B cell (primary cell): ENCODE results near the gene NGDN. TPM values are rescaled to one million over a fixed set of nuclear protein-coding genes. Genes with fewer than 3 reads are reported as not detected.

ENCODE experiments used
- ATAC-seq: fragments of 200-7000 bp; cut with Tn5 transposase; one replicate; pipeline ENCODE4 v1.10.0; 2021; ENCODE audit warnings: low read depth, mild to moderate bottlenecking, moderate number of reproducible peaks, moderate library complexity
- CTCF ChIA-PET: fragments of 350-600 bp; sonication (Branson Sonifier 250); formaldehyde crosslinking; loops from one replicate; lab custom pipeline; 2021; ENCODE audit warnings: antibody characterized with exemption, inconsistent platforms; lab: Charles Lee
- POLR2A ChIA-PET: fragments of 350-600 bp; sonication (Branson Sonifier 250); formaldehyde crosslinking; loops from one replicate; lab custom pipeline; 2021; ENCODE audit warnings: antibody characterized with exemption; lab: Charles Lee
- DNase-seq: peaks from one replicate; pipeline ENCODE4 v3.0.0; 2013
- H2AFZ ChIP-seq: 2 replicates; pipeline ENCODE4 v1.6.1; 2012; ENCODE audit warnings: mild to moderate bottlenecking, low read depth, low read length; ENCODE audit not compliant: insufficient read depth, poor library complexity, severe bottlenecking
- H3K27ac ChIP-seq, 2 donors: 1 replicate in 1 of 2; 2 replicates in 1 of 2; pipeline ENCODE4 v1.5.1; 2012 to 2013; ENCODE audit warnings: low read length in 2 of 2, mild to moderate bottlenecking in 2 of 2, moderate library complexity in 1 of 2
- H3K27me3 ChIP-seq, 4 experiments: fragments of 200-600 bp in 1 of 4; sonication (generic) in 1 of 4; replicated peaks in 1 of 4; 1 replicate in 2 of 4; 2 replicates in 2 of 4; pipeline versions ENCODE4 v1.6.1 to v1.7.0; 2013 to 2016; ENCODE audit warnings: low read length in 3 of 4, mild to moderate bottlenecking in 2 of 4, mixed read lengths in 1 of 4, moderate library complexity in 1 of 4; ENCODE audit not compliant: insufficient read depth in 4 of 4, control insufficient read depth in 3 of 4; ENCODE audit errors: control extremely low read depth in 1 of 4
- H3K36me3 ChIP-seq, 2 experiments: replicated peaks in 1 of 2; 1 replicate in 1 of 2; 2 replicates in 1 of 2; pipeline versions ENCODE4 v1.6.1 to v1.7.1; 2013; ENCODE audit warnings: low read length in 1 of 2; ENCODE audit not compliant: insufficient read depth in 2 of 2, control insufficient read depth in 1 of 2; ENCODE audit errors: control extremely low read depth in 1 of 2, extremely low read depth in 1 of 2
- H3K4me1 ChIP-seq, 2 donors: fragments of 200-600 bp in 1 of 2; sonication (generic) in 1 of 2; 1 replicate in 1 of 2; 2 replicates in 1 of 2; pipeline versions ENCODE4 v1.5.1 to v1.6.1; 2013 to 2017; ENCODE audit warnings: low read length in 2 of 2; ENCODE audit not compliant: control insufficient read depth in 2 of 2, insufficient read depth in 2 of 2
- H3K4me2 ChIP-seq: replicated peaks from 2 replicates; pipeline ENCODE3; 2012; ENCODE audit warnings: mild to moderate bottlenecking, low read depth, low read length; ENCODE audit not compliant: poor library complexity, severe bottlenecking
- H3K4me3 ChIP-seq, 5 experiments: fragments of 200-600 bp in 1 of 5; sonication (generic) in 1 of 5; 1 replicate in 3 of 5; 2 replicates in 2 of 5; pipeline versions ENCODE4 v1.5.1 to v1.7.0; 2011 to 2016; ENCODE audit warnings: low read length in 4 of 5, mild to moderate bottlenecking in 4 of 5, low read depth in 2 of 5, control low read depth in 1 of 5, moderate library complexity in 1 of 5; ENCODE audit not compliant: insufficient read depth in 1 of 5; ENCODE audit errors: control extremely low read depth in 1 of 5, extremely low read depth in 1 of 5
- H3K79me2 ChIP-seq: fragments of 200-600 bp; sonication (generic); one replicate; pipeline ENCODE4 v1.6.0; 2016; ENCODE audit warnings: low read length; ENCODE audit not compliant: control insufficient read depth, insufficient read depth
- H3K9ac ChIP-seq: fragments of 200-600 bp; sonication (generic); 2 replicates; pipeline ENCODE4 v1.6.1; 2017; ENCODE audit warnings: mild to moderate bottlenecking, low read length, moderate library complexity
- H3K9me3 ChIP-seq, 3 donors: one replicate each; pipeline versions ENCODE4 v1.6.1 to v1.7.1; 2013; ENCODE audit warnings: low read length in 2 of 3; ENCODE audit not compliant: control insufficient read depth in 2 of 3, insufficient read depth in 1 of 3; ENCODE audit errors: control extremely low read depth in 1 of 3
- H4K20me1 ChIP-seq: 2 replicates; pipeline ENCODE4 v1.6.0; 2012; ENCODE audit warnings: mild to moderate bottlenecking, low read length; ENCODE audit not compliant: insufficient read depth, control insufficient read depth, poor library complexity, severe bottlenecking
- H3K27ac Mint-ChIP-seq: one replicate; pipeline ENCODE4 v1.8.0; 2021; ENCODE audit warnings: mixed read lengths
- H3K27me3 Mint-ChIP-seq: one replicate; pipeline ENCODE4 v1.8.0; 2021; ENCODE audit warnings: mixed read lengths
- H3K4me1 Mint-ChIP-seq: one replicate; pipeline ENCODE4 v1.8.0; 2021; ENCODE audit warnings: mixed read lengths
- H3K4me3 Mint-ChIP-seq: one replicate; pipeline ENCODE4 v1.8.0; 2021; ENCODE audit warnings: mixed read lengths
- H3K9me3 Mint-ChIP-seq: one replicate; pipeline ENCODE4 v1.8.0; 2022; ENCODE audit warnings: mixed read lengths; ENCODE audit not compliant: insufficient read depth
- CTCF ChIP-seq: fragments of 200-600 bp; IDR thresholded peaks from one replicate; pipeline ENCODE4 v1.8.0; 2022; ENCODE audit warnings: antibody characterized with exemption, mild to moderate bottlenecking
- EZH2 ChIP-seq: IDR thresholded peaks from 2 replicates; pipeline ENCODE4 v1.6.1; 2012; ENCODE audit warnings: borderline replicate concordance, low read depth, mild to moderate bottlenecking, moderate library complexity, low read length; ENCODE audit not compliant: insufficient read depth, poor library complexity, severe bottlenecking
- WGBS: methylation state at CpG from one replicate; pipeline ENCODE4 v1.1.5; 2013; ENCODE audit warnings: missing lambda C conversion rate; ENCODE audit not compliant: insufficient coverage; 5-methylcytosine and 5-hydroxymethylcytosine counted together
- intact Hi-C: fragments of 100-400 bp; cut with micrococcal nuclease; formaldehyde crosslinking; loops from one replicate; pipeline ENCODE4 v1.10.0; 2022
- polyA plus RNA-seq: library from polyadenylated mRNA; depleted of rRNA; stranded (reverse); fragments of >200 nt; gene quantifications from 2 replicates; pipeline ENCODE4 v1.2.3, GENCODE V29; 2012
- total RNA-seq, 2 donors: library from RNA; stranded (reverse); fragments of 120-200 nt in 1 of 2; gene quantifications; 1 replicate in 1 of 2; 2 replicates in 1 of 2; pipeline versions ENCODE4 v1.2.3 to v1.2.4, GENCODE V29; 2013 to 2022

Gene NGDN
- total and polyA plus RNA-seq, 2 donors (not counting 1 experiment from before 2014, with no cell fraction given) = 66.7 to 81.8 TPM

- CTCF ChIA-PET = no interaction called here
- WGBS = 88% methylated on average over 10 of the region's 10 CpGs
- DNase-seq = no peak
- H3K27me3 ChIP-seq = peaks cover 0 to 2% (median 0%) of the 10 kb centered on the region in 4 experiments
- H3K36me3 ChIP-seq = no peaks in the 10 kb centered on the region
- no peak for TF ChIP-seq CTCF
- no peak for TF ChIP-seq EZH2
- no peak for ATAC-seq
- no peaks in the 10 kb centered on the region for H3K4me1 ChIP-seq
- Mint-ChIP-seq H3K9me3 (no peaks in the 10 kb centered on the region), H3K4me1 (no peaks in the 10 kb centered on the region), H3K27ac (no peak overlapping the region), H3K27me3 (peaks cover 34% of the 10 kb centered on the region), H3K4me3 (no peak overlapping the region)
- no peak overlapping the region for H3K9ac ChIP-seq
- POLR2A ChIA-PET = no interaction called here
- H3K27ac ChIP-seq = no peak overlapping the region
- H2AFZ ChIP-seq = no peak overlapping the region
- H3K4me3 ChIP-seq = no peak overlapping the region
- no peaks in the 10 kb centered on the region for H4K20me1 ChIP-seq
- H3K9me3 ChIP-seq = no peaks in the 10 kb centered on the region
- no peak overlapping the region for H3K4me2 ChIP-seq
- intact Hi-C loops = no loop called here
- no peaks in the 10 kb centered on the region for H3K79me2 ChIP-seq
These were observed 36.0 kb upstream of the NGDN start for GRCh38 chr14:23433457-23433856.

DNA sequence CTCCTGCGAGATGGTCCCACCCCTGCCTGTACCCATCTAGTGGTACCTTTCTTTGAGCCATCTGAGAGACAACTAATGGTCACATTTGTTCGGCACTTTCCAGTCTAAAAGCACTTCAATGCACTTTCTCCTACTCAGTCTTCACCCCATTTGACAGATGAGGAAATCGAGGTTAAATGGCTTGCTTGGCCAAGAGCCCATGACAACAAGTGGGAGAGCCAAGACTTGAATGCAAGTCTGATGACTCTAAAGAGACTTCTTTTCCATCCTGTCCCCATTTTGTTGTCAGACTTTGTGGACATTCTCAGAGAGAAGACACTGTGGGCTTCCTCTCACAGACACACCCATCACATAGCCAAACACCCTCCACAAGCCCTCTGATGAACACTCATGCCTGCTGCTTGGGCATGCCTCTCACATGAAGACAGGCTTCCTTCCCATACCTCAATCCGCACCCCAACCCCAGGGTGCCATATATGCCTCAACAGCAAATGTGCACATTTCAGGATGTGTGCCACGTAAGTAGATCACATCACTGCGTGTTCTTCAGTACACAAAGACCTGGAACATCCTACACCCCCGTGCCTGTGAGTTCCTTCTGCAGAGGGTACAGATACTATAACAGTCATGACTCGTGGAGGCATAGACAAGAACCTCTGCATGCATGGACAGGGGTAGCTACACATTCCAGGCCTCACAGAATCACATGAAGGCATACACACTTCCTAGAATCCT, 34.8 kb upstream of the NGDN start:
- no peaks in the 10 kb centered on the region for H3K79me2 ChIP-seq
- H3K4me1 ChIP-seq = no peaks in the 10 kb centered on the region
- no peak for ATAC-seq
- H3K27ac Mint-ChIP-seq = no peak overlapping the region
- WGBS = 83% methylated on average over 7 of the region's 8 CpGs
- H3K4me3 ChIP-seq = no peak overlapping the region
- H3K36me3 ChIP-seq = no peaks in the 10 kb centered on the region
- POLR2A ChIA-PET = no interaction called here
- CTCF ChIA-PET = no interaction called here
- no peaks in the 10 kb centered on the region for H3K4me1 Mint-ChIP-seq
- no peaks in the 10 kb centered on the region for H4K20me1 ChIP-seq
- no peak for DNase-seq
- H3K4me3 Mint-ChIP-seq = no peak overlapping the region
- H3K9ac ChIP-seq = no peak overlapping the region
- H3K9me3 ChIP-seq = no peaks in the 10 kb centered on the region
- no peak overlapping the region for H3K27ac ChIP-seq
- no peak overlapping the region for H3K4me2 ChIP-seq
- intact Hi-C loops = no loop called here
- peaks cover 33% of the 10 kb centered on the region for H3K27me3 Mint-ChIP-seq
- no peaks in the 10 kb centered on the region for H3K9me3 Mint-ChIP-seq
- TF ChIP-seq CTCF (no peak), EZH2 (no peak)
- H2AFZ ChIP-seq = no peak overlapping the region
- H3K27me3 ChIP-seq = peaks cover 0 to 2% (median 0%) of the 10 kb centered on the region in 4 experiments
